ENCODE measurements around the gene AGRN.
"Not testable (repeated sequence)": the region's sequence is repeated elsewhere in the genome, so short reads cannot be mapped to it uniquely, and the experiment has no call there.

The AGRN gene

GRCh38 chr1:1003618-1004419, 16.1 kb upstream of the AGRN start:
- DNase-seq, result no peak

- no peak for DNase-seq
These were observed 15.5 kb upstream of the AGRN start for GRCh38 chr1:1004420-1004779.

GRCh38 chr1:1004780-1005697, 14.9 kb upstream of the AGRN start:
- no peak for DNase-seq

GRCh38 chr1:1005774-1006304, 14.1 kb upstream of the AGRN start:
- DNase-seq, result no peak

- DNase-seq, result no peak
These were observed 13.4 kb upstream of the AGRN start for GRCh38 chr1:1006305-1007159.

- DNase-seq, result not testable (repeated sequence)
These were observed 9.8 kb upstream of the AGRN start for GRCh38 chr1:1010131-1010530.

GRCh38 chr1:1011396-1011949, 8.4 kb upstream of the AGRN start:
- no peak for DNase-seq

- not testable (repeated sequence) for DNase-seq
These were observed 7.2 kb upstream of the AGRN start for GRCh38 chr1:1012736-1013104.

- peak; percentile 49 for DNase-seq
These were observed 6.6 kb upstream of the AGRN start, which contains the start of gene ISG15 for GRCh38 chr1:1013105-1013921. Gene ISG15 (plus strand): TSS chr1:1013497. CDS start chr1:1013574, 77 bp downstream.

GRCh38 chr1:1013922-1014648, 5.8 kb upstream of the AGRN start:
- no peak for DNase-seq

- no peak for DNase-seq
These were observed 4.9 kb upstream of the AGRN start for GRCh38 chr1:1014799-1015681.

GRCh38 chr1:1017397-1018320, 2.3 kb upstream of the AGRN start:
- not testable (repeated sequence) for DNase-seq

- DNase-seq, result not testable (repeated sequence)
These were observed 1.6 kb upstream of the AGRN start for GRCh38 chr1:1018321-1018685.

GRCh38 chr1:1019122-1019999, 559 bp upstream of the AGRN start:
- DNase-seq, result no peak

GRCh38 chr1:1020415-1021009, 592 bp downstream of the AGRN start:
- no peak for DNase-seq

- DNase-seq, result peak; percentile 53
These were observed 1.3 kb downstream of the AGRN start for GRCh38 chr1:1021010-1021919.
